Measurements from ENCODE around the gene ERLIN1.
A peak's percentile ranks its signal among the peaks of the same experiment; 100 is the strongest.

ERLIN1 gene

DNA sequence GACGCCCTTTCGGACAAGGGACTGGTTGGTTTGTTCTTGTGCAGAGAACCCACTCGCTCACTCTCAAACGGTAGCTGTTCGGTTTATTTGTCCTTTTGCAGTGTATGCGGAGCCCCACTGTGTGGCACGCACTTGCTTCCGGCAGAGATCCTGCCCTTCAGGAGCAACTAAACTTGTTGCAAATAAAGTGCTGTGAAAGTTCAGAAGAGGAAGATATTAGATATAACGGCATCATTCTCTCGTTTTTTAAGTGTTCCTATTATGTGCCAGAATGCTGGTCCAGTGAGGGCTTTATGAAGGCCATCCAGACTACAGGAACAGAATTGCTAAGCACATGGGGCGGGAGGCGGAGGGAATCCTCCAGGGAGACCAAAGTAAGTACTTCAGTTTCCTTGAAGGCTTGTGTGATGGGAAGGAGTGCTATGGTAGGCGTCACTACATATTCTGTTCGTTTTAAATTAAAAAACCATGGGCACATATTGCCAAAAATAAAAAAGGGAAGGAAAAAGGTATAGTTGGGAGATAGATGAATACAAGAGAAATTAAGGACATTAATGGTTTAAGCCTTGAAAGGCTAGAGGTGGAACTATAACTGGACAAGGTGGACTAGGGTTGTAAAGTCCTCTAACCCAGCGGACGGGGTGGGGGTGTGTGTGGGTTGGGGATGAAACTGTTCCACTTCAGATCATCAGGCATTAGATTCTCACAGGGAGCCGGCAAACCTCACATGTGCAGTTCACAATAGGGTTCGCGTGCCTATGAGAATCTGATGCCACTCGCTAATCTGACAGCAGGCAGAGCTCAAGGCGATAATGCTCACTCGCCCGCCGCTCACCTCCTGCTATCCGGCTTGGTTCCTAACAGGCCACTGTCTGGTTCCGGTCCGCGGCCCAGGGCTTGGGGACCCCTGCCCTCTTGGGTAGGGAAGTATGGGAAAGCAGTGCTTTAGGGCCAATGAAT, 704 bp upstream of the ERLIN1 start:
- in situ Hi-C loops (cut with HindIII; ENCODE audit: low pct_unique_long_range_greater_than_20kb, low sequenced_read_pairs), result no loop called here
- no peak for TF ChIP-seq JUND (IDR thresholded peaks at IDR 0.05; ENCODE audit: low read depth)
- peak in 1 of 2 experiments; percentile 26 for DNase-seq (ENCODE audit: low read depth in 1 of 2, low spot score in 1 of 2)

DNA sequence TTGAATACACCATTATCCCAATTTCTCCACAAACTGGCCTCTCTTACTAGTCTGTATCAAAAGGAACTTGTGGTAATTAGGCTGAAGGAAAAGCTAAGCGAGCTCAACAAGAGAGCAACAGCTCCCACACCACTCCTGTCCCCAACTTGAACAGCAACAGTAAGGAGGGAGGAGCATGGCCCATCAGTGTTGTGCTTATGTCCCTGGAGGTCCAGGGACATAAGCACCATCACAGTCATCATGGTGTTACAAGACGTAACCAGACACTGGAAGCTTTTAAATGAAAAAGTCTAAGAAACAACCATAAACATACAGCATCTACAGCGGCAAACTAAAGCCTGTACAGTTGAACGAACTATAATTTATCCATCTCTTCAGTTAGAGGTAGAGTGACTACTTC, 989 bp downstream of the ERLIN1 start:
- TF ChIP-seq JUND (IDR thresholded peaks at IDR 0.05; ENCODE audit: low read depth), result no peak
- in situ Hi-C loops (cut with HindIII; ENCODE audit: low pct_unique_long_range_greater_than_20kb, low sequenced_read_pairs), result no loop called here
- peak; percentile 16 to 42 for DNase-seq (ENCODE audit: low read depth in 1 of 2, low spot score in 1 of 2)

DNA sequence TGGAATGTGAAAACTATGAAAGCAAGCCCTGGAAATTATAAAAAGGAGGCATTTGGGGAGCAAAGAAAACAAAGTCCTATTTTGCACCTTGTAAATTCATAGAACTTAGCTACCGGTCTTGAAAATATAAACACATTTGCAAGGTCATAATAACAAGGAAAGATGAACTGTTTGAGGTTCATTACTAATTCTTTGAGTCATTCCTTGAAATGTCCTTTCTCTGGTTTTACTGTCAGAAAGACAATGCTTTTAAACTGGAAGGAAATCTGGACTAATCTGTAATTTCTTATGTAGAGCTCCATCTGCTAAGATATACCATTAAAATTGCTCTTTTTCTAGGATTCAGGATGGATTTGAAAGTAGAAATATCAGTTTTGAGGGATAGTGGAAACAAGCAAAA, 1.4 kb downstream of the ERLIN1 start:
- TF ChIP-seq JUND (IDR thresholded peaks at IDR 0.05; ENCODE audit: low read depth), result no peak
- DNase-seq (ENCODE audit: low read depth in 1 of 2, low spot score in 1 of 2), result no peak
- in situ Hi-C loops (cut with HindIII; ENCODE audit: low pct_unique_long_range_greater_than_20kb, low sequenced_read_pairs), result no loop called here

DNA sequence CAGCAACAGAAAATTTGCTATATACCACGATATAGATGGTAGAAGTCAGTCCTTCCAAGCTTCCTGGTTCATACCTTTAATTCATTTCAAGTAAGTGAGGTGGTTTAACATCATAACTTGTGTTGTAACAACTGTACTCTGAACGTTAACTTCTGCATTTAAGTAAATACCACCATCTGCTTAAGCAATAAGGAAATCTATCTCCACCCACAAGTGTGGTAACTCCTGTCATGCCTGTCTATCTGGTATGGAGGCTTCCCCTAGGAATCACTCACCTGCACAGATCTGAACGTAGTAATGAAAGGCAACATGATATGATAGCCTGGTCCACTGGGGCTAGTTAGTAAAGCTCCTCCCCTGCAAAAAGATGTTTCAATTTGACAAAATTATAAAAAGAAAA, 2.3 kb downstream of the ERLIN1 start:
- DNase-seq (ENCODE audit: low read depth in 1 of 2, low spot score in 1 of 2), result peak in 1 of 2 experiments; percentile 71
- no peak for TF ChIP-seq JUND (IDR thresholded peaks at IDR 0.05; ENCODE audit: low read depth)
- in situ Hi-C loops (cut with HindIII; ENCODE audit: low pct_unique_long_range_greater_than_20kb, low sequenced_read_pairs), result no loop called here

DNA sequence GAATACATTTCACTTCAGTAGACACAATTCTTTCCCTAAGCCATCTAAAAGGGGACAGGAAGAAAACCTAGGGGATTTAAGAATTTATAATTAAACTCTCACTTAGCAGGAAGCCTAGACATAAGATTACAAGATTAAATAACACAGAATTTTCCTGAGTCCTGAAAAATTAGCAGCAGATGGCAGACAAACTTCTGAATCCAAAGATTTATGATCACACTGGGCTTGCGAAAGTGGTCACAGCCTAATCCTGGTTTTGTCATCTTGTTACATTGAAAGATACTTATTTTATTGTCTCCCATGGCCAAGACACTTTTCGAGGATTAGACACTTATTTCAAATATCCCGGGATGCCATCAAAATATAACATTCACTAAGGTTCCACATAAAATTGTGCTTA, 2.9 kb downstream of the ERLIN1 start:
- TF ChIP-seq JUND (IDR thresholded peaks at IDR 0.05; ENCODE audit: low read depth), result no peak
- in situ Hi-C loops (cut with HindIII; ENCODE audit: low pct_unique_long_range_greater_than_20kb, low sequenced_read_pairs), result no loop called here

DNA sequence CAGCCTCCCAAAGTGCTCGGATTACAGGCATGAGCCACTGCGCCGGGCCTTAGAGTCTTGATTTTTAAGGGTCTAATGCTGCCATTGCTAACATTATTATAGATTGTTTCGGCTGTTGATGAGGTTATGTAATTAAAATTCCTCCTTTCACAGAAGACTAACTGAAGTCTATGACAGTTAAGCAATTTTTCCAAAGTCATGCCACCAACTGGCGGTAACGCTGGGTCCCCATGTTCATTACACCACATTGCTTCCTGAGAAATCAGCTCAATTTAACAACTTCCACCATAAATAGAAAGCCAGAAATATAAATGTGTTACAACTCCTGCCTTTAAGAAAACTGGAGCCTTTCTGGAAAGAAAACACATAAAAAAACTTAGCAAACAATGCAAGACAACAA, 3.5 kb downstream of the ERLIN1 start:
- no peak for DNase-seq (ENCODE audit: low read depth in 1 of 2, low spot score in 1 of 2)
- in situ Hi-C loops (cut with HindIII; ENCODE audit: low pct_unique_long_range_greater_than_20kb, low sequenced_read_pairs), result no loop called here
- TF ChIP-seq JUND (IDR thresholded peaks at IDR 0.05; ENCODE audit: low read depth), result no peak

More for the DNA sequence above, 2.9 kb downstream of the ERLIN1 start:
- DNase-seq (ENCODE audit: low read depth in 1 of 2, low spot score in 1 of 2), result no peak

DNA sequence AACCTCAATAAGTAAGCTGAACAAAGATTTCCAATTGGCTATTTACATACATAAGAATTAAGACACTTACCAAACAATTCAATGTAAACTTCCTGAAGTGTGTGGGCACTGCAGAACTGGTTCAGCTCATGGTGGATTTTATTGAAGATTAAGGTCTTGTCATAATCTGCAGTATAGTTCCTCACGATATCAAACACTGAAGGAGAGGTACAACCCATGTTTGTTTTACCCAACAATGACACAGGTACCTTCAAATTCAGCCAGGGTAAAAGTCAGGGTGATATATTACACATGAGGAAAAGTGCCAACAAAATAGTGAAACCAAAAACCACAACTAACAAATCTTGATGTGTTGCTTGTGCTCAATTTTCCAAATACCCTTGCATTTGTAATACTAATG, 10.0 kb downstream of the ERLIN1 start:
- DNase-seq (ENCODE audit: low read depth in 1 of 2, low spot score in 1 of 2), result peak in 1 of 2 experiments; percentile 29
- TF ChIP-seq JUND (IDR thresholded peaks at IDR 0.05; ENCODE audit: low read depth), result no peak
- in situ Hi-C loops (cut with HindIII; ENCODE audit: low pct_unique_long_range_greater_than_20kb, low sequenced_read_pairs), result no loop called here

DNA sequence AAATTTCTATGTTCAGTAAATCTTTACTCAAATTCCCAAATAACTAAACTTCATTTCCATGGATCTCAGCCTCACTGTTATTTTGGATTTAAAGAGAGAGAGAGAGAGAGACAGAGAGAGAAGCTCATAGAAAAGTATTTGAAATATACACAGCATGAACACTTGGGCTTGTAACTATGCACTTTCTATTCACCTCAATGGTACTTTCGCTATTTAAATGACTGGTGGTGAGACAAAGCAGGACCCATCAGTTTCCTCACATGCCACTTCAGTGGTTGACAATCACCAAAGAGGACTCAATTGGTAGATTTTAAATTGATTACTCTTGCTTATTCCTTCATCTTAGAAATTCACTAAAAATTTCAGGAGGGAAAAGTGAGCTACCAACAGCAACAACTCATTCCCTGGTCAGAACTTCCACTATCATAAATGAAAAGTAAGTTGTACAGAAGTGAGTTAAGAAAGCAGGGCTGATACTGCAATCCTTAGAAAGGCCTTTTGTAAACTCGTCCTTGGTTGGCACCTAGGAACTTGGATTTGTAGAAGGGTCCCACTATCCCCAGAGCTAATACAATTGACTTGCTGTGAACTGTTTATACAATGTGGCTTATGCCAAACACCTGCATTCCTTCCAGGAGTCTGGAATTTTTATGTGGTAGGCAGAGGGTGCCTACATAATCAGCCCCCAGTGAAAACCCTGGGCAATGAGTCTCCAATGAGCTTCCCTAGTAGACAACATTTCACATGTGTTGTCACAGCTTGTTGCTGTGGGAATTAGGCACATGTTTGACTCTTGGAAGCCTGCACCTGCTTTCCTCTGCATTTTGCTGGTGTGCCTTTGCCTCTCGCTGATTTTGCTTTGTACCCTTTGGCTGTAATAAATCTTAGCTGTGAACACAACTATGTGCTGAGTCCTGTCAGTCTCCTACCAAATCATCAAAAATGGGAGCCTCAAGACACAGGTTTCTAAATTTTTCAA, 10.8 kb downstream of the ERLIN1 start:
- no peak for DNase-seq (ENCODE audit: low read depth in 1 of 2, low spot score in 1 of 2)
- no peak for TF ChIP-seq JUND (IDR thresholded peaks at IDR 0.05; ENCODE audit: low read depth)
- in situ Hi-C loops (cut with HindIII; ENCODE audit: low pct_unique_long_range_greater_than_20kb, low sequenced_read_pairs), result no loop called here

DNA sequence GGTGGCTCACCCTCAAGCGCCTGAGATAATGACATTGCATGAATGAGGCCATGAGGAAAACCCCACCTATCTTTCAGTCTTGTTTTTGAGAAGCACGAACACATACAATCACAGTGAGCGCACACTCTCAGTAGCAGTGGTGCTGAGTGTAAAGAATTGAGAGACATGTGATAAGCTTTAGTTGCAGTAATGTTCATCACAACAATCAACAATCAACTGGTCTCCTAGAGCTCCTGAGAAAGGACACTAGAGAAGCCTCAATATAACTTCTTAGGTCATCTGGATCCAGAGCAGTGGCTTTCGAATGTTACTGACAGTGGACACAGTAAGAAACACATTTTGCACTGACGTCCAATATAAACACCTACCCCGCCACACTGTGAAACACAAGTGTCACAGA, 12.8 kb downstream of the ERLIN1 start:
- in situ Hi-C loops (cut with HindIII; ENCODE audit: low pct_unique_long_range_greater_than_20kb, low sequenced_read_pairs), result no loop called here
- no peak for DNase-seq (ENCODE audit: low read depth in 1 of 2, low spot score in 1 of 2)
- no peak for TF ChIP-seq JUND (IDR thresholded peaks at IDR 0.05; ENCODE audit: low read depth)

DNA sequence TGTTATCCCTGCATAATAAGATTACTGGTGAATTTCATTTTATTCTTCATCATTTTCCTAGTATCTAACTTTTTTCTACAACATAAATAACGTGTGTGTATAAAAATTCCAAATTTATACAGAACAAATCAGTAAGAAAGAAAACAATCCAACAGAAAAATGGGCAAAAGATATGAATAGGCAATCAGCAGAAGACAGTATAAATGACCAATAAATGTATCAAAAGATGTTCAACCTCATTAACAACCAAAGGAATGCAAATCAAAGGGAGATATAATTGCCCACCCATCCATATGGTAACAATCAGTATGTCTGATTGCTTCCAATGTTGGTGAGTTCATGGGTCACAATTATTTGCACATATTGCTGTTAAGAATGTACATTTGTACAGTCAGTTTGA, 13.5 kb downstream of the ERLIN1 start:
- in situ Hi-C loops (cut with HindIII; ENCODE audit: low pct_unique_long_range_greater_than_20kb, low sequenced_read_pairs), result no loop called here
- no peak for DNase-seq (ENCODE audit: low read depth in 1 of 2, low spot score in 1 of 2)
- no peak for TF ChIP-seq JUND (IDR thresholded peaks at IDR 0.05; ENCODE audit: low read depth)

DNA sequence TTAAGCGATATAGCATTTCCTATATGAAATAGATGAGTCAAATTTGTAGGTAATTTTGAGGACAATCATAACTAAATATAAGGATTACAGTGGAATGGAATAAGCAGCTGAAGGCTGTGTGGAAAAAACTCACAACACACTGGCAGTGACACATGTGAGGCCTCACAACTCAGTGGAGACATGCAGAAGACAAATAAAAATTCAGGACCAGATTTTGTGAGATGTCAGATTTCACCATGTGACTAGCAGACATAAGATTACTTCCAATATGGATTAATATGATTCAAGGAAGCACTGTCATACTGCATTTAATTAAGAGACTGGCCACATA, 17.6 kb downstream of the ERLIN1 start:
- in situ Hi-C loops (cut with HindIII; ENCODE audit: low pct_unique_long_range_greater_than_20kb, low sequenced_read_pairs), result no loop called here
- DNase-seq (ENCODE audit: low read depth in 1 of 2, low spot score in 1 of 2), result no peak
- TF ChIP-seq JUND (IDR thresholded peaks at IDR 0.05; ENCODE audit: low read depth), result no peak

DNA sequence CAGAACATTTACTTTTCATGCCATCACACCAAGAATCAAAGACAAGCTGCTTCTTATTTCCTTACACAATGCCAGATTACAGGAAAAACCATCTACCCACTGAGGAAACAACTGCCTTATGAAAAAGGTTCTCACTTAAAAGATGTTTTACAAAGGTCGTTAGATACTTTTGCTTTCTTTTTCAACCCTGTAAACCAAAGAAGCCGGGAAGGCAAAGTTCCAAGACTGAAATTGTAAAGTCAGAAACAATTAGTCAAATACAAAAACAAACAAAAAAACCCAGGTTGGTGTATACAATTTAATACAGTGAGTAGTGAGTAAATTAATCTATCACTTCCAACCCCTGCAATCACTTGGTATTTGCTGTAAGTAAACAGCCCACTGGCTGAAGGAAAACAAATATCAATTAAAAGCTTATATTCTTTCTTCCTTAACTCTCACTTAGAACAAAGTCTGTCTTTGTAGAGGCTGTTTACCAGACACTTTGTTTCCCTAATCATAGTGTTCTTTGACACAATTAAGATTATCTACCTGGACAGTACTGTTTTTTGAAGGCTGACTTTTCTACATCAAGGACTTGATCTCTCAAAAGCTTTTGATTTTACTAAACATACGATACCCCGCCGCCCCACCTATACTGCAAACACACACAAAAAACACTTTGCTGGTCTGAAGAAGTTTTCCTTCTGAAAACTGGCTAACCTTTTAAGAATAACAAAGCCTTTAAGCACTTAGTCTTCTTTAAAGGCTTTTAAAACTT, 18.1 kb downstream of the ERLIN1 start:
- in situ Hi-C loops (cut with HindIII; ENCODE audit: low pct_unique_long_range_greater_than_20kb, low sequenced_read_pairs), result no loop called here
- no peak for TF ChIP-seq JUND (IDR thresholded peaks at IDR 0.05; ENCODE audit: low read depth)
- DNase-seq (ENCODE audit: low read depth in 1 of 2, low spot score in 1 of 2), result no peak
